ENCODE measurements around the gene VIPR2.
"Not testable (repeated sequence)": the region's sequence is repeated elsewhere in the genome, so short reads cannot be mapped to it uniquely, and the experiment has no call there.

The VIPR2 gene

DNA sequence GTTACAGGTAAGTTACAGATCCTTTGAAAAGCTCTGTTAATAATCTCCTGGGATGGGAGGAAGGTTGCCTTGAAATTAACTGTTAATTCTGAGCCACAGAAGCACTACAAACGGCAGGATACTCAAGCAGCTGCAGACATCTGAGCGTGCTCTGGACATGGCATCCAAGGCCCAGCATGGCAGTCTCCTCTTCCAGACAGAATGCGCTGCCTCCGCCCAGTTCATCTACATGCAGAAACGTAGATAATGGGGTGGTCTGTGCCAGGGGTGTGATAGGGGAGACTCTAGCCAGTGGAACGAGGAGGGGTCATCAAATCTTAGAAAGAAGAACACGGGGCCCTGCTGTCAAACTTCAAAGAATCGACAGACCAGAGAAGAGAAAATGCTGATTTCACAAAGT, 13.8 kb downstream of the VIPR2 start:
- Histone ChIP-seq H3K9ac (ENCODE audit: low read depth in 1 of 2, low read length in 2 of 2) (no peak overlapping the region), H3K4me3 (ENCODE audit: low read length in 2 of 2) (no peak overlapping the region)

DNA sequence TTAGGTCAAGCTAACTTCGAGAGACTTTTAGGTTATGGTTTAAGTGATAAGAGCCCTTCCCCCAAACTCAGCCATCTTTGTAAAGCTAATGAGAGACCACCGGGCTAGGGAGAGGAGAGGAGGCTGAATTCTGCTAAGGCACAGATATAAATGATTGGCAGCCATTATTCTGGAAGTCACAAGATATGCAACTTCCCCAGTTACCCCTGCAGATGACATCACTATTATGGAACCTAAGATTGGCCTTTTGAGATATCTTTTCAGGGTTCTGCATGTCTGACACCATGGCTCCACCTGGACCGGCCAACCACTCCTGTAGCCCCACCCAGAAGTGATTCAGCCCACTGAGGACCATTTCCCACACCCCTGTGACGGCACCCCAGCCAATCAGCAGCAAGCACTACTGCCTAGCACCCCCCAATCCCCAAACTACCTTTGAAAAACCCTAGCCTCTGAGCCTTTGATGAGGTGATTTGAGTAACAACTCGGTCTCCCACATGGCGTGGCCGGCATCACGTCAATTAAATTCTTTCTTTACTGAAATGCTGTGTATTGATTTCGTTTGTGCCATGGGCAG, 14.4 kb downstream of the VIPR2 start:
- Histone ChIP-seq H3K27me3 (ENCODE audit: control insufficient read depth in 2 of 2, insufficient read depth in 2 of 2, low read length in 2 of 2) (peaks cover 0 to 3% of the 10 kb centered on the region in 2 donors), H3K36me3 (ENCODE audit: control insufficient read depth in 2 of 2, insufficient read depth in 2 of 2, low read length in 2 of 2) (no peaks in the 10 kb centered on the region), H3K9ac (ENCODE audit: low read depth in 1 of 2, low read length in 2 of 2) (no peak overlapping the region), H3K4me3 (ENCODE audit: low read length in 2 of 2) (no peak overlapping the region), H3K27ac (ENCODE audit: low read depth in 2 of 2, low read length in 2 of 2) (no peak overlapping the region), H3K4me1 (ENCODE audit: control insufficient read depth in 2 of 2, insufficient read depth in 2 of 2, low read length in 2 of 2) (no peaks in the 10 kb centered on the region), H3K9me3 (ENCODE audit: control insufficient read depth in 2 of 2, low read length in 2 of 2) (no peaks in the 10 kb centered on the region)

More for the DNA sequence above, 13.8 kb downstream of the VIPR2 start:
- Histone ChIP-seq H3K9me3 (ENCODE audit: control insufficient read depth in 2 of 2, low read length in 2 of 2) (no peaks in the 10 kb centered on the region), H3K27me3 (ENCODE audit: control insufficient read depth in 2 of 2, insufficient read depth in 2 of 2, low read length in 2 of 2) (peaks cover 0 to 3% of the 10 kb centered on the region in 2 donors), H3K4me1 (ENCODE audit: control insufficient read depth in 2 of 2, insufficient read depth in 2 of 2, low read length in 2 of 2) (no peaks in the 10 kb centered on the region), H3K36me3 (ENCODE audit: control insufficient read depth in 2 of 2, insufficient read depth in 2 of 2, low read length in 2 of 2) (no peaks in the 10 kb centered on the region), H3K27ac (ENCODE audit: low read depth in 2 of 2, low read length in 2 of 2) (no peak overlapping the region)

DNA sequence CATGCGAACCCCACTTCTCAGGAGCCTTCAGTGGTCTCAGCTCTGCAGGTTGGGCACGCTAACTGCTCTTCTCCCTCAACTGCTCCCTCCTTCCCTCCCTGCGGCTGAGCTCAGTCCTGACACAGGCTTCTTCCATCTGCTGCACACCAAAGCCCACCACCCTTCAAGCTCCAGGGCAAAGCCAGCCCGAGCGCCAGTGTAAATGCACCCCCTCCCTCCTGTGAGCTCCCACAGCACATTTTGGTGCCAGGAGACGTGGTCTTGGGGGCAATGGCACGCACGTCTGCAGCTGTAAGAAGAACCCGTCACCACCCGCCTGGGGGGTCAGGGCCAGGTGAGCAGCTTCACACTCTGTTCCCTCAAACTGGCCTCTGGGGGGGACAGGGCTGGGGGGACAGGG, 15.9 kb downstream of the VIPR2 start:
- no peak overlapping the region for H3K4me3 ChIP-seq (ENCODE audit: low read length in 2 of 2)
- peaks cover 0 to 3% of the 10 kb centered on the region in 2 donors for H3K27me3 ChIP-seq (ENCODE audit: control insufficient read depth in 2 of 2, insufficient read depth in 2 of 2, low read length in 2 of 2)
- H3K27ac ChIP-seq (ENCODE audit: low read depth in 2 of 2, low read length in 2 of 2) = no peak overlapping the region
- H3K9ac ChIP-seq (ENCODE audit: low read depth in 1 of 2, low read length in 2 of 2) = no peak overlapping the region
- no peaks in the 10 kb centered on the region for H3K9me3 ChIP-seq (ENCODE audit: control insufficient read depth in 2 of 2, low read length in 2 of 2)
- H3K36me3 ChIP-seq (ENCODE audit: control insufficient read depth in 2 of 2, insufficient read depth in 2 of 2, low read length in 2 of 2) = no peaks in the 10 kb centered on the region
- no peaks in the 10 kb centered on the region for H3K4me1 ChIP-seq (ENCODE audit: control insufficient read depth in 2 of 2, insufficient read depth in 2 of 2, low read length in 2 of 2)

DNA sequence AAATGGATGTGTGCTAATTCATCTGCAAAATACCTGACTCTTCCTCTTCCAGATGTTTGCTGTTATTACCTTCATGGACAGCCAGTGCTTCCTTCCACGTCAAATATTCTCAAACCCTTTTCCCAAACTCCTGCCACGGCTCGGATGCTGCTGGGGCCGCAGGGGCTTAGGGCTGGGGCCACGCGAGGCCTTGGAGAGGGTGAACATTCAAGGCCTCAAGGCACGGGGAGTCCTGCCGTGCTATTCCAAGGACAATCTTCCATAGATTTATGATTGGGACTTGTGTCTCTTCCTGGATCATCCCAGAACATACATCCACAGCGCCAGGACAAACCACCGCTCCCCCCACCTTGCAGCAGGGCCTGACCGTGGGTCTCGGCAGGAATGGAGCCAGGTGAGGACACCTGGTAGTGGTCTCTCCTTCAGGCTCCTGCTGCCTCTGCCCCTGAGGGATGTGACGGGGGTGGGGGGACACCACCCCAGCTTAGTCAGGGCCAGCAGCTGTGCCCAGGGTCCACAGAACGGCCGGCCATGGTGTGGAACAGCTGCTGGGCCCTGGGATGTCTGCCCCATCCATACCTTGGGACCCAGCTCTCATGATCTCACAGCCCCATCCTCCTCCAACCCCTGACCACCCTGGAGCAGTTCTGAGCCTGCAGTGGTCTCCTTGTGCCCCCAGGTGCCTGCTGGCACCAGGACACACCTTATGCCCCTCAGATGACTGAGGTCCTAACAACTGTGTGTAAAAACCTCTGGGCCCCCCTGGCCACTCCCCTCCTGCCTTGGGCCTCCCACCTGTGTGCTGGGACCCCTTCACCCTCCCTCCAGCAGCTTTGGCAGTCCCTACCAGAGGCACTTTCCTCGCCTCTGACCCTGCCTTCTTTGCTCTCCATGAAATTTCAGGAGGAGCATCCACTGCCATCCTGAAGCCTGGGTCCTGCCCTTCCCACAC, 16.7 kb downstream of the VIPR2 start:
- Histone ChIP-seq H3K9ac (ENCODE audit: low read depth in 1 of 2, low read length in 2 of 2) (no peak overlapping the region), H3K27me3 (ENCODE audit: control insufficient read depth in 2 of 2, insufficient read depth in 2 of 2, low read length in 2 of 2) (peaks cover 0 to 3% of the 10 kb centered on the region in 2 donors), H3K4me1 (ENCODE audit: control insufficient read depth in 2 of 2, insufficient read depth in 2 of 2, low read length in 2 of 2) (no peaks in the 10 kb centered on the region), H3K27ac (ENCODE audit: low read depth in 2 of 2, low read length in 2 of 2) (no peak overlapping the region), H3K36me3 (ENCODE audit: control insufficient read depth in 2 of 2, insufficient read depth in 2 of 2, low read length in 2 of 2) (no peaks in the 10 kb centered on the region), H3K4me3 (ENCODE audit: low read length in 2 of 2) (no peak overlapping the region), H3K9me3 (ENCODE audit: control insufficient read depth in 2 of 2, low read length in 2 of 2) (no peaks in the 10 kb centered on the region)

DNA sequence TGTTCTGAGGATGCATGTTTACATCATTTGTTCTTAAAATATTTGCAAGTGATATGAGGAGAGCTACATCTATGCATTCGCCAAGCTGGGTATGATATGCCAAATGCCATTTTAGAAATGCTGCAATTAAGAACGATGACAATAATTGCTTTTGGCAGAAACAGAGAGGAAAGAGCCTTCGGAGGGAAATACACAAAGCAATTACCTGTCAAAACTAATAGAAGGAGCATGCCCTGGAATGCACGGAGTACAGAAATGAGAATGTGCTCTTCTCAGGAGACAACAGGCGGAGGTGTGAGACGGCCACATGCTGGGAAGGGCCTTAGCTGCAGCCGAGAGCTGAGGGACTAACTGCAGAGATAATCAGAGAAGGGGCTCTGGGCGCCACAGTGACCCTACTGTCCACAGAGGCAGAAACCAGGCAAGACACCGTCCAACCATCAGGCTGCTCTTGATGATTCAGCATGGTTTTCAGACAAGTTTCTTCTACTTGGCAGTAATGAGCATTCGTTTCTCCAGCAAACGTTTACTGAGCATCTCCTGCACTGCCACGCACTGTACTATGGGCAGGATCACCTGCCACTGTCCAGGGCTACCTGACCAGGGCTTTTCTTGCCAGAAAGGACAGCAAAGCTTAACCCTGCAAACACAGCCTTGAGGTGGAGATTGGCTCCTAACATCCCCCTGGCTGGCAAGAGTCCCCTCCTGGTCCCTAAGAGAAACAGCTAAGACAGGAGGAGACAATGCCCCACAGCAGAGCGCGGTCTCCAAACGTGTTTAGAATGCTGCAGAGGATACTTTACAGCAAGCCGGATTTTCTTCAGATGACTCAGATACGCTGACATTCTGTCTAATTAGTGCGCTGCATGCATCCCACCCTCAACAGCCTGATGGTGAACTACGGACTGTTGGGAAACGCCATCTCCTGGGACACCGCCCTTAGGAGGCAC, 18.1 kb downstream of the VIPR2 start:
- Histone ChIP-seq H3K27me3 (ENCODE audit: control insufficient read depth in 2 of 2, insufficient read depth in 2 of 2, low read length in 2 of 2) (peaks cover 0 to 6% of the 10 kb centered on the region in 2 donors), H3K4me1 (ENCODE audit: control insufficient read depth in 2 of 2, insufficient read depth in 2 of 2, low read length in 2 of 2) (no peaks in the 10 kb centered on the region), H3K4me3 (ENCODE audit: low read length in 2 of 2) (no peak overlapping the region), H3K9me3 (ENCODE audit: control insufficient read depth in 2 of 2, low read length in 2 of 2) (no peaks in the 10 kb centered on the region), H3K27ac (ENCODE audit: low read depth in 2 of 2, low read length in 2 of 2) (no peak overlapping the region), H3K9ac (ENCODE audit: low read depth in 1 of 2, low read length in 2 of 2) (no peak overlapping the region), H3K36me3 (ENCODE audit: control insufficient read depth in 2 of 2, insufficient read depth in 2 of 2, low read length in 2 of 2) (no peaks in the 10 kb centered on the region)

DNA sequence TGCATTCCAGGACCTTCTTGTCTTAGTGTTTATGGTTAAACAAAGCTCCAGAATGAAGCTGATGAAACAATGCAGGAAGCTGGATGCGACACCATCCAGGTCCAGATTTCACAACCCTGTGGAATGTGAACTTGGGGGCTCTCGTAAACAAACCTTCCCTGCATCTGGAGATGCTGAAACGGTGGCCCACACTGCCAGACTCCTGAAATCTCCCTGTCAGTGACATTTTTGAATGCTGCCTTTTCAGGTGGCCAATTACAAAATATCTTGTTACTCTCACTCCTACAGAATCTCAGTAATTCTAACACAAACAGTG, 18.8 kb downstream of the VIPR2 start:
- H3K4me1 ChIP-seq (ENCODE audit: control insufficient read depth in 2 of 2, insufficient read depth in 2 of 2, low read length in 2 of 2) = no peaks in the 10 kb centered on the region
- H3K27me3 ChIP-seq (ENCODE audit: control insufficient read depth in 2 of 2, insufficient read depth in 2 of 2, low read length in 2 of 2) = peaks cover 0 to 6% of the 10 kb centered on the region in 2 donors
- no peak overlapping the region for H3K9ac ChIP-seq (ENCODE audit: low read depth in 1 of 2, low read length in 2 of 2)
- H3K9me3 ChIP-seq (ENCODE audit: control insufficient read depth in 2 of 2, low read length in 2 of 2) = no peaks in the 10 kb centered on the region
- H3K4me3 ChIP-seq (ENCODE audit: low read length in 2 of 2) = no peak overlapping the region
- no peak overlapping the region for H3K27ac ChIP-seq (ENCODE audit: low read depth in 2 of 2, low read length in 2 of 2)
- H3K36me3 ChIP-seq (ENCODE audit: control insufficient read depth in 2 of 2, insufficient read depth in 2 of 2, low read length in 2 of 2) = no peaks in the 10 kb centered on the region

DNA sequence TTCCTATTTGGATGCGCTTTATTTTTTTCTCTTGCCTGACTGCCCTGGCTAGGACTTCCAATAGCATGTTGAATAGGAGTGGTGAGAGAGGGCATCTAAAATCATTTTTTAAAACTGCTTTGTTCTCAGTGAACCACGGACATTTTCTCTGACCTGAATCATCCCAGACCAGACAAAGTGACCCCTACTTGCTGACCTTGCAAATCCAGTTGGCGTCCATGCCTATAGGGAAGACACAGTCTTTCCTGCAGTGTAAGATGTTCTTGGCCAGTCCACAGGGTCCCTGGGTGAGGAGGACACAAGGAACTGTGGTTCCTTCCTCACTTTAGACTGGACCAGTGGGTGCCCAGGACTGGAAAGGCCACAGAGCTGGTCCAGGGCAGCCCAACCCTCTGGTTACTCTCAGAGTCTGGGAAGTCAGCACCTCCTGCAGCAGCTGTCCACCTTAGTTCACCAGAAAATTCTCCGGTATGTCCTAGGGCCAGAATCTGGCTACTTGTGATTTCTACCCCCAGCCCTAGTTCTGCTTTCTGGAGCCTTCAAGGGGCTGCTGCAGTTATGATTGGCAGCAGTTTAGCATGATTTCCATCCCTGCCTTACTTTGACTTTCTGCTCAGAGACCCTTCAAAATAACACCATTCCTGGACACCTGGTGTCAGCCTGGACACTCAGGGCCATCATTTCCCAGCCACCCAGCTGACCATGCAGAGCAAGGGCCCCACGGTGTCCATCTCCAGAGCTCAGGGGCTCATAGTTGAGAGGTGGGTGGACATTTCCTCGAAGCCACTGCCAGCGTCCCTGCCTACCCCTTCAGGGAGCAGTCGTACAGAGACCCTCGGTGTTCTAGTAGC, 19.3 kb downstream of the VIPR2 start:
- H3K4me3 ChIP-seq (ENCODE audit: low read length in 2 of 2) = no peak overlapping the region
- no peak overlapping the region for H3K27ac ChIP-seq (ENCODE audit: low read depth in 2 of 2, low read length in 2 of 2)
- H3K27me3 ChIP-seq (ENCODE audit: control insufficient read depth in 2 of 2, insufficient read depth in 2 of 2, low read length in 2 of 2) = peaks cover 0 to 6% of the 10 kb centered on the region in 2 donors
- H3K9me3 ChIP-seq (ENCODE audit: control insufficient read depth in 2 of 2, low read length in 2 of 2) = no peaks in the 10 kb centered on the region
- H3K4me1 ChIP-seq (ENCODE audit: control insufficient read depth in 2 of 2, insufficient read depth in 2 of 2, low read length in 2 of 2) = no peaks in the 10 kb centered on the region
- H3K36me3 ChIP-seq (ENCODE audit: control insufficient read depth in 2 of 2, insufficient read depth in 2 of 2, low read length in 2 of 2) = no peaks in the 10 kb centered on the region
- no peak overlapping the region for H3K9ac ChIP-seq (ENCODE audit: low read depth in 1 of 2, low read length in 2 of 2)

DNA sequence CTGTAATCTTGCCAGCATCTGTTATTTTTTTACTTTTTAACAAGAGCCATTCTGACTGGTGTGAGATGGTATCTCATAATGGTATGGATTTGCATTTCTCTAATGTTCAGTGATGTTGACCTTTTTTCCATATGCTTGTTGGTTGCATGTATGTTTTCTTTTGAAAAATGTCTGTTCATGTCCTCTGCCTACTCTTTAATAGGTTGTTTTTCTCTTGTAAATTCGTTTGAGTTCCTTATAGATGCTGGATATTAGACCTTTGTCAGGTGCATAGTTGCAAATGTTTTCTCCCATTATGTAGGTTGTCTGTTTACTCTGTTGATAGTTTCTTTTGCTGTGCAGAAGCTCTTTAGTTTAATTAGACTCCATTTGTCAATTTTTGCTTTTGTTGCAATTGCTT, 20.9 kb downstream of the VIPR2 start:
- not testable (repeated sequence) for H3K27ac ChIP-seq (ENCODE audit: low read depth in 2 of 2, low read length in 2 of 2); H3K9ac ChIP-seq (ENCODE audit: low read depth in 1 of 2, low read length in 2 of 2); H3K4me3 ChIP-seq (ENCODE audit: low read length in 2 of 2); H3K4me1 ChIP-seq (ENCODE audit: control insufficient read depth in 2 of 2, insufficient read depth in 2 of 2, low read length in 2 of 2); H3K9me3 ChIP-seq (ENCODE audit: control insufficient read depth in 2 of 2, low read length in 2 of 2); H3K27me3 ChIP-seq (ENCODE audit: control insufficient read depth in 2 of 2, insufficient read depth in 2 of 2, low read length in 2 of 2); H3K36me3 ChIP-seq (ENCODE audit: control insufficient read depth in 2 of 2, insufficient read depth in 2 of 2, low read length in 2 of 2)

DNA sequence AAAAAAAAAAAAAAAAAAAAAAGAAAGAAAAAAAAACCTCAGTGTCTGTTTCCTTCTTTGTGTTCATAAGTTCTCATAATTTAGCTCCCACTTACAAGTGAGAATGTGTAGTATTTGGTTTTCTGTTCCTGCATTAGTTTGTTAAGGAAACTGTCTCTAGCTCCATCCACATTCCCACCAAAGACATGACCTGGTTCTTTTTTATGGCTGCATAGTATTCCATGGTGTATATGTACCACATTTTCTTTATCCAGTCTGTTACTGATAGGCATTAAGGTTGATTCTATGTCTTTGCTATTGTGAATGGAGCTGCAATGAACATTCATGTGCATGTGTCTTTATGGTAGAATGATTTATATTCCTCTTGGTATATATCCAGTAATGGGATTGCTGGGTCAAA, 21.4 kb downstream of the VIPR2 start:
- not testable (repeated sequence) for H3K36me3 ChIP-seq (ENCODE audit: control insufficient read depth in 2 of 2, insufficient read depth in 2 of 2, low read length in 2 of 2); H3K4me1 ChIP-seq (ENCODE audit: control insufficient read depth in 2 of 2, insufficient read depth in 2 of 2, low read length in 2 of 2); H3K27me3 ChIP-seq (ENCODE audit: control insufficient read depth in 2 of 2, insufficient read depth in 2 of 2, low read length in 2 of 2); H3K9me3 ChIP-seq (ENCODE audit: control insufficient read depth in 2 of 2, low read length in 2 of 2); H3K27ac ChIP-seq (ENCODE audit: low read depth in 2 of 2, low read length in 2 of 2); H3K4me3 ChIP-seq (ENCODE audit: low read length in 2 of 2); H3K9ac ChIP-seq (ENCODE audit: low read depth in 1 of 2, low read length in 2 of 2)
